ENCODE measurements around the gene AUP1.
"Not testable (repeated sequence)": the region's sequence is repeated elsewhere in the genome, so short reads cannot be mapped to it uniquely, and the experiment has no call there.

Gene AUP1

GRCh38 chr2:74529357-74530238 is at the start of gene AUP1, which contains the start of gene HTRA2:
Gene AUP1 (minus strand): TSS chr2:74529706. CDS start chr2:74529629, 77 bp downstream.
Gene HTRA2 (plus strand): TSS chr2:74529933. CDS start chr2:74530007, 74 bp downstream.
- peak; percentile 76 to 83 for DNase-seq (ENCODE audit: low read depth in 2 of 2)

GRCh38 chr2:74578408-74578807 is 48.9 kb upstream of the AUP1 start:
- DNase-seq (ENCODE audit: low read depth in 2 of 2): no peak

- DNase-seq (ENCODE audit: low read depth in 2 of 2): no peak
These were observed 47.9 kb upstream of the AUP1 start for GRCh38 chr2:74577448-74577847.

GRCh38 chr2:74576863-74577229 is 47.3 kb upstream of the AUP1 start:
- DNase-seq (ENCODE audit: low read depth in 2 of 2): no peak

- DNase-seq (ENCODE audit: low read depth in 2 of 2): no peak
These were observed 46.8 kb upstream of the AUP1 start for GRCh38 chr2:74576211-74576862.

GRCh38 chr2:74575320-74575719 is 45.8 kb upstream of the AUP1 start:
- DNase-seq (ENCODE audit: low read depth in 2 of 2): no peak

- DNase-seq (ENCODE audit: low read depth in 2 of 2): no peak
These were observed 44.4 kb upstream of the AUP1 start for GRCh38 chr2:74573747-74574562.

- DNase-seq (ENCODE audit: low read depth in 2 of 2): no peak
These were observed 42.8 kb upstream of the AUP1 start for GRCh38 chr2:74572178-74572925.

- no peak for DNase-seq (ENCODE audit: low read depth in 2 of 2)
These were observed 41.6 kb upstream of the AUP1 start for GRCh38 chr2:74571058-74571457.

GRCh38 chr2:74569686-74570085 is 40.2 kb upstream of the AUP1 start:
- no peak for DNase-seq (ENCODE audit: low read depth in 2 of 2)

- no peak for DNase-seq (ENCODE audit: low read depth in 2 of 2)
These were observed 38.4 kb upstream of the AUP1 start for GRCh38 chr2:74567881-74568280.

- DNase-seq (ENCODE audit: low read depth in 2 of 2): no peak
These were observed 37.2 kb upstream of the AUP1 start for GRCh38 chr2:74566754-74567085.

- DNase-seq (ENCODE audit: low read depth in 2 of 2): no peak
These were observed 36.7 kb upstream of the AUP1 start for GRCh38 chr2:74566076-74566753.

- DNase-seq (ENCODE audit: low read depth in 2 of 2): no peak
These were observed 34.7 kb upstream of the AUP1 start for GRCh38 chr2:74564222-74564621.

- DNase-seq (ENCODE audit: low read depth in 2 of 2): no peak
These were observed 32.7 kb upstream of the AUP1 start for GRCh38 chr2:74562126-74562775.

- not testable (repeated sequence) for DNase-seq (ENCODE audit: low read depth in 2 of 2)
These were observed 31.5 kb upstream of the AUP1 start for GRCh38 chr2:74561022-74561421.

GRCh38 chr2:74560591-74560990 is 31.1 kb upstream of the AUP1 start:
- DNase-seq (ENCODE audit: low read depth in 2 of 2): no peak

GRCh38 chr2:74559912-74560311 is 30.4 kb upstream of the AUP1 start:
- DNase-seq (ENCODE audit: low read depth in 2 of 2): no peak

GRCh38 chr2:74558284-74559230 is 29.1 kb upstream of the AUP1 start:
- no peak for DNase-seq (ENCODE audit: low read depth in 2 of 2)
